Measurements from ENCODE around the gene GRIP1. TPM values are rescaled to one million over a fixed set of nuclear protein-coding genes. Genes with fewer than 3 reads are reported as not detected.

GRIP1 gene
- total RNA-seq, 1 donor from 2014 or later = not detected

DNA sequence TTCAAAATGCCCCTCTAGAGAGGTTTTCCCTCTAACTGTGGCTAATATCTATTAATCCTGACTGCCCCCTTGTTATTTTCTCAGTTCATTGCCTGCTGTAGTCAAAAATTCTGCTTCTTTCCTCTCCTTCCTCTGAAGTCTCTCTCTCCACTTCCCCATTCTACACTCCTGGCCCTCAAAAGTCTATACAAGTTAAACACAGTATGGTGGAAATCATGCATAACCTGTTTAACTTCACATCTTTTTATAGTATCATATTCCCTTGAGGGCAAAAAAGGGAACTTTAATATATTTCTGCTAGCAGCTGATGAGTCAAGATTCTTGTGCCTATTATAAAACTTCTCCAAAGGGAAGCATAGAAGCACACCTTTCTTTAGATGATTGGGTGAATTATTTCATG, 16.7 kb downstream of the GRIP1 start:
- Mint-ChIP-seq H3K27me3 (ENCODE audit: low read depth) (peaks cover 11% of the 10 kb centered on the region), H3K4me3 (ENCODE audit: low read depth) (no peak overlapping the region), H3K27ac (no peak overlapping the region), H3K9me3 (no peaks in the 10 kb centered on the region), H3K36me3 (ENCODE audit: low read depth) (no peaks in the 10 kb centered on the region), H3K4me1 (ENCODE audit: low read depth) (no peaks in the 10 kb centered on the region)
- no peak for DNase-seq (ENCODE audit: low spot score)
- intact Hi-C loops (cut with micrococcal nuclease) = no loop called here

DNA sequence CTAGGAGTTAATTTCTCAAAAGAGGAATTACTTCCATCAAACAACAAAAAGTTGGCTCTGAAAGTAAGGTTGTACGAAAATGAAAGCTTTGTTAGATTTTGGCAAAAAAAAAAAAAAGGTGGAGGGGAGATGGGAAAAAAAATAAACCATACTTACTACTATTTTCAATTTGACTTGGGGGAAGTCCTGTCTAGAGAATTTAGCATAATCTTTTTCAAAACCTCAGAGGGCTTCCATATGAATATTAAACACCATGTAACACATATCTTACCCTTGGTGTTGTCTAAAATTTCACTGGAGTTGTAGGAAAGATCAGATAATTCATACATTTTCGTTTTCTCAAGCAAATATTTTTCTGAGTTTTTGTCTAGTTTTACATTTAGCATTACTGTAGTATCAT, 17.5 kb downstream of the GRIP1 start:
- DNase-seq (ENCODE audit: low spot score) = no peak
- Mint-ChIP-seq H3K27ac (no peak overlapping the region), H3K4me1 (ENCODE audit: low read depth) (no peaks in the 10 kb centered on the region), H3K27me3 (ENCODE audit: low read depth) (peaks cover 8% of the 10 kb centered on the region), H3K36me3 (ENCODE audit: low read depth) (no peaks in the 10 kb centered on the region), H3K4me3 (ENCODE audit: low read depth) (no peak overlapping the region), H3K9me3 (no peaks in the 10 kb centered on the region)
- intact Hi-C loops (cut with micrococcal nuclease) = no loop called here

DNA sequence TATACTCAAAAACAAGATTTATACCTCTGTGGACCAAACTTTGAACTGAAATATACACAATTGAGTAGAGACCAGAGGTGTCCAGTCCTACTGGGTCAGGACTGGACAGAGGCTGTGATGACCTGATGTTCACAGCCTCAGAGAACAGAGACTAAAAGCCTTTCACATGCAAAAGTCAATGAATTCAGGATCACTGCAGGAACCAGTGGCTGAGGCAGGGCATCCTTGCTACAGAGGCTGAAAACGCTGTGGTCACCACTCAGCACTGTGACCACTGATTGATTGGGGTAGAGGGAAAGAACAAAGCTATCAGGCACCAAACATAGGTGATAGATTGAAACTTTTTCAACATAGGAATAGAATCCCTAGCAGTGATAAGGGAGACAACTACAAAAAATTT, 25.1 kb downstream of the GRIP1 start:
- H3K27me3 Mint-ChIP-seq (ENCODE audit: low read depth) = no peaks in the 10 kb centered on the region
- no peak for DNase-seq (ENCODE audit: low spot score)
- no peak overlapping the region for H3K4me3 Mint-ChIP-seq (ENCODE audit: low read depth)
- H3K36me3 Mint-ChIP-seq (ENCODE audit: low read depth) = no peaks in the 10 kb centered on the region
- intact Hi-C loops (cut with micrococcal nuclease) = no loop called here
- no peaks in the 10 kb centered on the region for H3K4me1 Mint-ChIP-seq (ENCODE audit: low read depth)
- no peaks in the 10 kb centered on the region for H3K9me3 Mint-ChIP-seq
- no peak overlapping the region for H3K27ac Mint-ChIP-seq

DNA sequence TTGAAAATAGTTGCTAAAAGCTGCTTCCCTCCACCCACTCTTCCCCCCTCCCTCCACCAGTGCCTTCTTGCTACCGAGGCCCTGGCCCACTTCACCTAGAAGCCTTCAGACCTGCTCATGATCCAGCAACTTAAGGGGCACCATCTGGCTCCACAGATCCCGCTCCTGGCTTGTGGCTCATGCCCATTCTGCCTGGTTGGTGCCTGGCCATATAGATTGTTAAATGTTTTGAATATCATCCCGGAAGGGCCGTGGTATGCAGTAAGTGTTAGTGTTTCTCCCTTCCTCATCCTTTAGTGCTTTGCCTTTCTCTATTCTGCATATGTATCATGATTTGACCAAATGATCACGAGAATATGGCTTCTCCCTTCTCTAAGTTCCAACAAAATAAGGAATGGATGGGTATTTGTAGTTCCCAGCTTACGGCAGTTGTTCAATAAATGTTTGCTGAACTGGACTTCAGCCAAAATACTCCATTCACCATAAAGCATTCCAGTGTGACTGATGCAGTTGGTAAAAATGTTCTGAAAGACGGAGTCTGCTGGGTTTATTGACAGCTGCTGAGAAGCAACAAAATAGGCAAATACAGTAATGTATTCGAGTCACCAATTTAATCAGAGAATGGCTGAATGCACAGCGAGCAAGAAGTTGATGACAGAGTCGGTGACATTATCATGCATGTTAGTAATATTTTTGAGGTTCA, 30.7 kb downstream of the GRIP1 start:
- DNase-seq (ENCODE audit: low spot score) = no peak
- intact Hi-C loops (cut with micrococcal nuclease) = no loop called here
- Mint-ChIP-seq H3K4me1 (ENCODE audit: low read depth) (no peaks in the 10 kb centered on the region), H3K27me3 (ENCODE audit: low read depth) (peaks cover 3% of the 10 kb centered on the region), H3K27ac (no peak overlapping the region), H3K9me3 (no peaks in the 10 kb centered on the region), H3K36me3 (ENCODE audit: low read depth) (no peaks in the 10 kb centered on the region), H3K4me3 (ENCODE audit: low read depth) (no peak overlapping the region)

DNA sequence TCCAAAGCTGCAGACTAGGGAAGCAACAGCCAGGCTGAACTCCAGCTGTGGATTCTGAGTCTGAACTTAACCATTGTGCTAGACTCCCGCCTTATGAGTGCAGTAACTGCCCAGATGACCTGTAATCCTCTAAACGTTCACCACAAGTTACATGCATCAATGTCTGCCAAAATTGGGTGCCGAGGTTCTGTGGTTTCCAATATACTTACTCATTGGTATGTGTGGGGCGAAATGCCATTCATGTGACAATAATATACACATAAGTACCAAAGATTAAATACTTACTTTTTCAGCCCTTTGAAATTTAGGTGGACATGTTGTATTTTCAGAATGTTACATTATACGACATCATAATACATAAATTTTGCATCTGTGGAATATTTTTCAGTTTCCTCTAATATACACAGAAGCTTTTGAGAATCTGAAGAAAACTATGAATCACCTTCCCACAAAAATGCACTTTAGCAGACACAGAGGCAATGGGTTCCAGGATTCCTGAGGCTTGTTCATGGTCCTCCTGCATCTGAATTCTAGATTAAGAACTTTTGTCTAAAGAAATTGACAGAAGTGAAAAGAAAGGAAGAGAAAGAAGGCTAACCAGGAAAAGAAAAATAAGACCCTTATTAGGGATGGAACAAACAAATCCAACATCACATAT, 31.7 kb downstream of the GRIP1 start:
- DNase-seq (ENCODE audit: low spot score) = no peak
- H3K4me1 Mint-ChIP-seq (ENCODE audit: low read depth) = no peaks in the 10 kb centered on the region
- intact Hi-C loops (cut with micrococcal nuclease) = no loop called here
- no peak overlapping the region for H3K27ac Mint-ChIP-seq
- H3K9me3 Mint-ChIP-seq = no peaks in the 10 kb centered on the region
- H3K36me3 Mint-ChIP-seq (ENCODE audit: low read depth) = no peaks in the 10 kb centered on the region
- peaks cover 4% of the 10 kb centered on the region for H3K27me3 Mint-ChIP-seq (ENCODE audit: low read depth)
- H3K4me3 Mint-ChIP-seq (ENCODE audit: low read depth) = no peak overlapping the region

DNA sequence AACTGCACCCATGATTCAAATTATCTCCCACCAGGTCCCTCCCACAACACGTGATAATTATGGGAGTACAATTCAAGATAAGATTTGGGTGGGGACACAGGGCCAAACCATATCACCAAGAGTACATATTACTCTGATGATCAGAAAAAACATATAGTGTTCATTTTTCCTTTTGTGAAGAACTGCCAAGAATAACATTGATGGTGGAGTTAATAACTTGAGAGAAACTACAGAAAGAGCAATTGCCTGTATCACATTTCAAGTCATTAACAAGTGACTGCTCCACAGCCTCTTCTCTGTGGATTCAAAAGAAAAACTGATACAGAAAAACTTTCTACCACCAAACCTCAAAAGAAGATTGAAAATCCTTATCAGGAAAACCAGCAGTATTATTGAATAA, 34.7 kb downstream of the GRIP1 start:
- no peak for DNase-seq (ENCODE audit: low spot score)
- no peak overlapping the region for H3K4me3 Mint-ChIP-seq (ENCODE audit: low read depth)
- intact Hi-C loops (cut with micrococcal nuclease) = no loop called here
- H3K4me1 Mint-ChIP-seq (ENCODE audit: low read depth) = no peaks in the 10 kb centered on the region
- no peaks in the 10 kb centered on the region for H3K36me3 Mint-ChIP-seq (ENCODE audit: low read depth)
- H3K27ac Mint-ChIP-seq = no peak overlapping the region
- peaks cover 8% of the 10 kb centered on the region for H3K27me3 Mint-ChIP-seq (ENCODE audit: low read depth)
- H3K9me3 Mint-ChIP-seq = no peaks in the 10 kb centered on the region

DNA sequence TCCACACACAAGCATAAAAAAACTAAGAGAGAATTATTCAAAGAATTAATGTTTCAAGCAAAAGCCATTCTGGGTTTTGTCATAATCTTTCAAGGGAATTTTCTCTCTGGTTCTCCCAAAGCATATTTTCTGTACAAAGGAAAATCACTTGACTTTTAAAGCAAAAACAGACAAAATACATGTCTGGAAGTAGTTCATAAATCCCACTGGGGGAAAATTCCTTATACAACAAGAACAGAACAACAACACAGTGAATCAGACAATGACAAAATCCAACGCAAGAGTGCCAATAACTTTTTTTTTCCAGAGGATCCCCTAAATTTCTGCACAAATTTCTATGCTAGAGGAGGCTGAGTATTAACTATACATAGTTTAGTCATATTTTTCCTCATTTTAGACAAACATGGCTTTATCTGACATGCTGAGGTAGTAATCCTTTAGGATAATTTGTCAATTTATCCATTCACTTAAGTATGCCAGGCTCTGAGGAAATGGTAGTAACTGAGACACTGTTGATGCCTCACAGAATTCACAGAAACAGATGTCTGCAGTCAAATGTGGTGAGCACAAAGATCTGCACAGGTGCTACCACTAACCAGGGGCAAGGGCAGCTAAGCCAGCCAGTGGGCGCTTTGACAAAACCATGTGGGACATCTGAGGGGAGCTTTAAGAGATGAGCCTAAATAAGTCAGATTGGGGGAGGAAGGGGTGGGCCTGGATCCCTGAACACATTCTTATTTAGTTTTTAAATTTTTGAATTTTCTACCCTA, 38.0 kb downstream of the GRIP1 start:
- H3K4me1 Mint-ChIP-seq (ENCODE audit: low read depth) = no peaks in the 10 kb centered on the region
- H3K36me3 Mint-ChIP-seq (ENCODE audit: low read depth) = no peaks in the 10 kb centered on the region
- intact Hi-C loops (cut with micrococcal nuclease) = no loop called here
- no peak overlapping the region for H3K27ac Mint-ChIP-seq
- H3K9me3 Mint-ChIP-seq = no peaks in the 10 kb centered on the region
- peaks cover 9% of the 10 kb centered on the region for H3K27me3 Mint-ChIP-seq (ENCODE audit: low read depth)
- H3K4me3 Mint-ChIP-seq (ENCODE audit: low read depth) = no peak overlapping the region
- no peak for DNase-seq (ENCODE audit: low spot score)

DNA sequence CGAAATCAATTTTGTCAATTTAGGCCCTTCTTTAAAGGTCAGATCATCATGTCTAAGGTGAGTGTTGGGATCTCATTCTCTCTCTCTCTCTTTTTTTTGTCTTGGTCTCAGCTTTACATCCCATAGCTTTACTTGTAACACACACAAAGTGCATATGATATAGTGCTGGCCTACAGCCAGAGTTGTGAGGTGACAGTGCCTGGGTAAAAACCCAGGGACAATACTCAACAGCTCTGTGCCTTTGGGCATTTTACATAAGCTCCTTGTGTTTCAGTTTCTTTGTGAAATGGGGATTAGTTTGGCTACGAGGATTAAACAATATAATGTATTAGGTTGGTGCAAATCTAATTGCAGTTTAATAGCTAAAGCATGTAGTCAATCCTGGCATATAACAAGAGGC, 40.2 kb downstream of the GRIP1 start:
- H3K36me3 Mint-ChIP-seq (ENCODE audit: low read depth) = no peaks in the 10 kb centered on the region
- intact Hi-C loops (cut with micrococcal nuclease) = no loop called here
- H3K4me1 Mint-ChIP-seq (ENCODE audit: low read depth) = no peaks in the 10 kb centered on the region
- H3K27ac Mint-ChIP-seq = no peak overlapping the region
- DNase-seq (ENCODE audit: low spot score) = no peak
- no peak overlapping the region for H3K4me3 Mint-ChIP-seq (ENCODE audit: low read depth)
- peaks cover 9% of the 10 kb centered on the region for H3K27me3 Mint-ChIP-seq (ENCODE audit: low read depth)
- H3K9me3 Mint-ChIP-seq = no peaks in the 10 kb centered on the region

DNA sequence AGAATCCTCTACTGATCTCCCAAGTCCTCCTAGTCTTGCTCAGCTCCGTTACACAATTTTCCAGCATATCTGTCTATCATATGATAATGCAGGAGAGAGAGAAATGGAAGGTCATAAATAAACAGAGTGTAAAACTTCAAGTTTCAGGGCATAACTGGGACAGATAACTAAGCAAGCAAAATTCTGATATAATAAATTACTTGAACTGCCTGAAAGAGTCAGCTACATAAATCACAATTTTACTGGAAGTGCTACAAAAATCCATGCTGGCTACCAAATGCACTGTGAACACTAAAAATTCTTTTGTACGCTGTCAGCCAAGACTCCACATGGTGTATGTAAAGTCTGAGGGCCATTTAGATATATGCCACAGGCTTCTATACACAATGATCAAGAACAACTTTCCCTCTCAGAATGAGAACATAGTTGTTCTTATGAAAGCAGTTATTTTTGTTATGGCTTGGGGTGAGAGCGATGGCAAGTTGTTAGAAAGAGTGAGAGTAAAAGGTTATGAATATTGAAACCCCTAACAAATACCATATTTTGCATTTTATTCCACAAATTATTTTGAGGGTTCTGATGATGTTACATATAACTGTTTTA, 41.1 kb downstream of the GRIP1 start:
- Mint-ChIP-seq H3K27ac (no peak overlapping the region), H3K9me3 (no peaks in the 10 kb centered on the region), H3K4me3 (ENCODE audit: low read depth) (no peak overlapping the region), H3K36me3 (ENCODE audit: low read depth) (no peaks in the 10 kb centered on the region), H3K4me1 (ENCODE audit: low read depth) (no peaks in the 10 kb centered on the region), H3K27me3 (ENCODE audit: low read depth) (peaks cover 10% of the 10 kb centered on the region)
- intact Hi-C loops (cut with micrococcal nuclease) = no loop called here
- no peak for DNase-seq (ENCODE audit: low spot score)

DNA sequence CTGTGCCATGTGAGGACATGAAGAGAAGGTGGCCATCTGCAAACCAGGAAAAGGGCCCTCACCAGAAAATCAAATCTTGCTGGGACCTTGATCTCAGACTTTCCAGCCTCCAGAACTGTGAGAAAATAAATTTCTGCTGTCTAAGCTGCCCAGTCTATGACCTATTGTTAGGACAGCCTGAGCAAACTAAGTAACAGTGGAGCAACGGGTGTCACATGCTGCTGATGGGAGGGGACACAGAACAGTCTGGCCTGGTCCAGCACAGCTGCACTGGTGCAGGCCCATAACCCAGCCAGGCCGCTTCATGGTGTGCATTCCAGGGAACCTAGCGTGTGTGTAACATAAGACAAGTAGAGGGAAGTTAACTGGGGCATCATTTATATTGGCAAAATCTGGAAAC, 42.1 kb downstream of the GRIP1 start:
- Mint-ChIP-seq H3K27me3 (ENCODE audit: low read depth) (peaks cover 7% of the 10 kb centered on the region), H3K4me3 (ENCODE audit: low read depth) (no peak overlapping the region), H3K4me1 (ENCODE audit: low read depth) (no peaks in the 10 kb centered on the region), H3K36me3 (ENCODE audit: low read depth) (no peaks in the 10 kb centered on the region), H3K27ac (no peak overlapping the region), H3K9me3 (no peaks in the 10 kb centered on the region)
- no peak for DNase-seq (ENCODE audit: low spot score)
- intact Hi-C loops (cut with micrococcal nuclease) = no loop called here

DNA sequence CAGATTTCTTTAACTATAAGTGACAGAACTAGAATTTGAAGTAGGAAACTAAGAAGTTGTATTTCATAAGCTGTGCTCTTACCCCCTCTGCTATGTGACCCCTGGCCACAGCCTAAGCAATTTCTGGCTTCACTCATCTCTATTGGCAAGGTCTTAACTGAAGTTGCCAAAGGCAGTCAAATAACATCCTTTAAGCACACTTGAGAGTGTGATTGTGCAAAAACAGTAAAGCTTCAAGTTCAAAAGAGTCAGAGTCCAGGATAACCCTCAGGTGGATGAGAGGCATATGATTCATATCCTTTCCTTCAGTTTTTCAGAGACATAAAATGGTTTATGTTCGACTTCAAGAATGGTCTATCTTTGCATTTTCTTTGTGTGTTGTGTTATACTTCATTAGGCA, 45.2 kb downstream of the GRIP1 start:
- intact Hi-C loops (cut with micrococcal nuclease) = no loop called here
- Mint-ChIP-seq H3K27me3 (ENCODE audit: low read depth) (peaks cover 4% of the 10 kb centered on the region), H3K9me3 (no peaks in the 10 kb centered on the region), H3K4me1 (ENCODE audit: low read depth) (no peaks in the 10 kb centered on the region), H3K4me3 (ENCODE audit: low read depth) (no peak overlapping the region), H3K27ac (no peak overlapping the region), H3K36me3 (ENCODE audit: low read depth) (no peaks in the 10 kb centered on the region)
- DNase-seq (ENCODE audit: low spot score) = no peak

DNA sequence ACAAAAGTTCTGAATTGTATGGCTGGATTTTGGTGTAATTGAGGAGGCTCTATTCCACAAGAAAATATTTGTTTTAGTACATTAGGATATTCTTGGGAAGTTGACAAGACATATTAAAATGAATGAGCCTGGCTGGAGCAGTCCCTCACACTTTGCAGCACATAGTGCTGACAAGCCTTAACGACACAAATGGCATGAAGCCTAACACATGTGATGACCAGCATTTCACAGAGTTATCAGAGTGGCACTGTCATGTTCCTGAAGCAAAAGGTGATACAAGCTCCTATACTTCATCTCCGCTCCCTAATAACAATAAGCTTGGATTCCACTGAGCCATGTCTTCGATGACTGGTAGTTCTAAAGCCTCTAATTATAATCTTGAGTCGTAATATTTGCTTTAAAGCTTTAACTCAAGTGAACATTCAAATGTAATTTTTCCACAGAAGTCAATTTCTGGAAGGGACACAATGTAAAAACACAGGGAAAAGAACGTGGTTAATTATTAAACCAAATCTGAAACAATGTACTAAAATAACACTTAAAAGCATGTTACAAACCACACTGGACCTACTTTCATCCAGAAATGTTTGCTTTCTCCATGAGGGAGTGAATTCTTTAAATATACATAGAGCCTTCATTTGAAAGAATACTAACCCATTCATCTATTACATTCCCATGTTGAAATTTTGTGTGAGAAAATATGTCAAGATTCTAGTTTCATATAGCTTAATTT, 49.6 kb downstream of the GRIP1 start:
- Mint-ChIP-seq H3K27ac (no peak overlapping the region), H3K27me3 (ENCODE audit: low read depth) (peaks cover 4% of the 10 kb centered on the region), H3K4me3 (ENCODE audit: low read depth) (no peak overlapping the region), H3K36me3 (ENCODE audit: low read depth) (no peaks in the 10 kb centered on the region), H3K4me1 (ENCODE audit: low read depth) (no peaks in the 10 kb centered on the region), H3K9me3 (no peaks in the 10 kb centered on the region)
- intact Hi-C loops (cut with micrococcal nuclease) = no loop called here
- DNase-seq (ENCODE audit: low spot score) = no peak
